ENCODE data around the gene KIAA1191. TPM values are rescaled to one million over a fixed set of nuclear protein-coding genes. Genes with fewer than 3 reads are reported as not detected.

The KIAA1191 gene
- total RNA-seq, 1 donor from 2014 or later, result 103 TPM

DNA sequence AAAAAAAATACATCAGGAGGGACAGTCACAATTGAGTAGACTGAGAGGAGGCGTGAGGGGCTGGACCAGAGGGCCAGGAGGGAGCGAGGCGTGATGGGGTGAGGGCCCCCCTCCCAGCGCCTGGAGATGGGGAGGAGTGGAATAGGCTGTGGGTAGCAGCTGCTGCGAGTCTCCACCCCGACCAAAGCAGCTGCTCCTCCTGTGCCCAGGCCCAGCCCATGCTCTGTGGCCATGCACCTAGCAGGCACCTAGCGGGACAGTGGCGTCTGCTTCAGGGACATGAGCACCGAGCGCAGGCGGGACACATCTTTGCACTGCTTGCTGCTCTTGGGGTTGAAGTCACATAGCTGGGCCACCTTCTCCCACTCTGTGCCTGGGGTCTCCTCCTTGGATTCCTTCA is 31.0 kb upstream of the KIAA1191 start:
- no peak for TF ChIP-seq CTCF (IDR thresholded peaks at IDR 0.05)
- Mint-ChIP-seq H3K27ac (ENCODE audit: unreplicated experiment) (no peak overlapping the region), H3K4me3 (ENCODE audit: unreplicated experiment) (no peak overlapping the region), H3K27me3 (ENCODE audit: low read depth) (no peaks in the 10 kb centered on the region), H3K36me3 (ENCODE audit: low read depth) (peaks cover 15% of the 10 kb centered on the region), H3K9me3 (ENCODE audit: low read depth) (no peaks in the 10 kb centered on the region), H3K4me1 (ENCODE audit: low read depth) (peaks cover 10% of the 10 kb centered on the region)
- DNase-seq (ENCODE audit: low spot score), result no peak

DNA sequence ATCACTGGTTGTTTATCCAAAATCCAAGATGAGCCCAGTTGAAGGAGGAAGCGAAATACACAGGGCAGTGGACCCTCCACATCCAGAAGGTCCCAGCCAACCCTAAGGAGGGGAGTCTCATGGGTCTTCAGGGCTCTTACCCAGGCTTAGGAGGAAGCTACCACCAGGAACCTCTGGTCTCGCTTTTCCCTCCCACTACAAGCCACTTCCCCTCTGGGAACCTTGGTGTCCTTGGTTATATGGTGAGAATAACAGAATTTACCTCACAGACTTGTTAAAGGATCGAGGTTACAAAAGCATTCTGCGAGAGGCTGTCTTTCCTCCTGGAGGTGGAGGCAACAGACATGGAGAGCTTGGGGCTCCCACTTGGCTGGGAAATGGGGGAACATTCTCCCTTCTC is 30.4 kb upstream of the KIAA1191 start:
- H3K9me3 Mint-ChIP-seq (ENCODE audit: low read depth), result no peaks in the 10 kb centered on the region

DNA sequence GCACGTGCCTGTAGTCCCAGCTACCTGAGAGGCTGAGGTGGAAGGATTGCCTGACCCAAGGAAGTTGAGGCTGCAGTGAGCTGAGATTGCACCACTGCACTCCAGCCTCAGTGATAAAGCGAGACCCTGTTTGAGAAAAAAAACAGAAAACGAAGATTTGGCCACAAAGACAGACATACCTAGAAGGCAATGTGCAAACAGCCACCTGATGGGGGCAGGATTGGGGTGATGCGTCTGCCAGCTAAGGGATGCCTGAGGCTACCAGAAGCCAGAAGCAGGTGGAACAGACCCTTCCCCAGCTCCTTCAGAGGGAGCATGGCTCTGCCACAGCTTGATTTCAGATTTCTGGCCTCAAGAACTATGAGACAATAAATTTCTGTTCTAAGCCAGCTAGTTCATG is 29.9 kb upstream of the KIAA1191 start:
- peaks cover 11% of the 10 kb centered on the region for H3K36me3 Mint-ChIP-seq (ENCODE audit: low read depth)
- H3K27me3 Mint-ChIP-seq (ENCODE audit: low read depth), result no peaks in the 10 kb centered on the region
- H3K4me1 Mint-ChIP-seq (ENCODE audit: low read depth), result peaks cover 20% of the 10 kb centered on the region
- H3K27ac Mint-ChIP-seq (ENCODE audit: unreplicated experiment), result no peak overlapping the region
- TF ChIP-seq CTCF (IDR thresholded peaks at IDR 0.05), result no peak
- no peaks in the 10 kb centered on the region for H3K9me3 Mint-ChIP-seq (ENCODE audit: low read depth)
- no peak overlapping the region for H3K4me3 Mint-ChIP-seq (ENCODE audit: unreplicated experiment)
- DNase-seq (ENCODE audit: low spot score), result no peak

More for the DNA sequence above, 30.4 kb upstream of the KIAA1191 start:
- TF ChIP-seq CTCF (IDR thresholded peaks at IDR 0.05), result no peak
- peaks cover 14% of the 10 kb centered on the region for H3K36me3 Mint-ChIP-seq (ENCODE audit: low read depth)
- H3K27me3 Mint-ChIP-seq (ENCODE audit: low read depth), result no peaks in the 10 kb centered on the region
- no peak for DNase-seq (ENCODE audit: low spot score)
- no peak overlapping the region for H3K27ac Mint-ChIP-seq (ENCODE audit: unreplicated experiment)
- peaks cover 15% of the 10 kb centered on the region for H3K4me1 Mint-ChIP-seq (ENCODE audit: low read depth)
- no peak overlapping the region for H3K4me3 Mint-ChIP-seq (ENCODE audit: unreplicated experiment)

GRCh38 chr5:176389135-176390123 is 27.9 kb upstream of the KIAA1191 start:
- no peaks in the 10 kb centered on the region for H3K27me3 Mint-ChIP-seq (ENCODE audit: low read depth)
- H3K9me3 Mint-ChIP-seq (ENCODE audit: low read depth), result no peaks in the 10 kb centered on the region
- DNase-seq (ENCODE audit: low spot score), result peak; percentile 99
- H3K4me1 Mint-ChIP-seq (ENCODE audit: low read depth), result peaks cover 23% of the 10 kb centered on the region
- H3K36me3 Mint-ChIP-seq (ENCODE audit: low read depth), result peaks cover 8% of the 10 kb centered on the region
- H3K4me3 Mint-ChIP-seq (ENCODE audit: unreplicated experiment), result peak overlapping the region; percentile 100
- TF ChIP-seq CTCF (IDR thresholded peaks at IDR 0.05), result no peak
- peak overlapping the region; percentile 100 for H3K27ac Mint-ChIP-seq (ENCODE audit: unreplicated experiment)

DNA sequence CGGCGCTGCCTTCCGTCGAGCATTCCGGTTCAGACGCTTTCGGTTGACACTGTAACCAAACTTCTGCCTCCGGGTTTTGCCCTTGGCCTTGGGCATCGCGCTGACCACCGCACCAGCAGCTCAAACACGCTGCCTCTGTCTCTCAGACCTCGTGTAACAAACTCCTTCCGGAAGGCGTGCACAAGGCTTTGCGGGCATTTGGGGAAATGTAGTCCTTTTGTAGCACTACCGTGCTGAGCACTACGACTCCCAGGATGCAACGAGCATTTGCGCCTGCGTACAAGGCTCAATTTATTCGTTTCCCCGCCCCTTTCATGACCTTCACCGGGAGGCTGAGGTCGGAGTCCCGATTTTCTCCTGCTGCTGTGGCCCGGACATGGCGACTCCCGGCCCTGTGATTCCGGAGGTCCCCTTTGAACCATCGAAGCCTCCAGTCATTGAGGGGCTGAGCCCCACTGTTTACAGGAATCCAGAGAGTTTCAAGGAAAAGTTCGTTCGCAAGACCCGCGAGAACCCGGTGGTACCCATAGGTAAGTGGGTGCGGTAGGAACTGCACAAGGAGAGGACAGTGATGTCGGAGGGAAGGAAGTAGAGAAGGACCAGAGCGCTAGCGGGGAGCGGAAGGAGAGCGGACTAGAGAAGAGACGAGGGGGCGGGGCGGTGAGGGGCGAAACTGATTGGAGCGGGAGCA is 27.0 kb upstream of the KIAA1191 start, which contains the start of the genes HIGD2A and NOP16:
Gene HIGD2A (plus strand): TSS at position 308 of the 691 bp plus-strand sequence. CDS start 69 bp downstream, at position 377.
Gene NOP16 (minus strand): TSS at position 155 of the 691 bp plus-strand sequence. CDS start 59 bp downstream, at position 96.
- Mint-ChIP-seq H3K36me3 (ENCODE audit: low read depth) (peaks cover 8% of the 10 kb centered on the region), H3K4me1 (ENCODE audit: low read depth) (peaks cover 23% of the 10 kb centered on the region), H3K9me3 (ENCODE audit: low read depth) (no peaks in the 10 kb centered on the region), H3K27ac (ENCODE audit: unreplicated experiment) (peak within 1 kb of the TSS; percentile 100), H3K4me3 (ENCODE audit: unreplicated experiment) (peak within 1 kb of the TSS; percentile 100), H3K27me3 (ENCODE audit: low read depth) (no peaks in the 10 kb centered on the region)
- peak; percentile 16 for TF ChIP-seq CTCF (IDR thresholded peaks at IDR 0.05)
- DNase-seq (ENCODE audit: low spot score), result peak; percentile 95
